H1 (cell line): Measurements from ENCODE around the gene DNAH1. TPM values are rescaled to one million over a fixed set of nuclear protein-coding genes. Genes with fewer than 3 reads are reported as not detected.

Experiments
- CTCF ChIA-PET: fragments of 300-600 bp; sonication (Branson Sonifier 250); formaldehyde crosslinking; loops from one replicate; lab custom pipeline; 2021; ENCODE audit not compliant: partially characterized antibody; lab: Charles Lee
- POLR2A ChIA-PET: fragments of 300-600 bp; sonication (Branson Sonifier 250); formaldehyde crosslinking; loops from one replicate; lab custom pipeline; 2021; ENCODE audit warnings: inconsistent platforms; ENCODE audit not compliant: partially characterized antibody; lab: Charles Lee
- DNase-seq, 2 experiments: peaks; one replicate each; pipeline versions ENCODE4 v3.0.0 to v3.0.0-alpha.2; 2010 to 2022; ENCODE audit warnings: low spot score in 2 of 2, low read depth in 1 of 2, mixed read lengths in 1 of 2
- FAIRE-seq: peaks from 2 replicates; lab custom pipeline; 2011; peaks lifted over from hg19 to GRCh38; lab: Jason Lieb, UNC
- H2AFZ ChIP-seq: 2 replicates; pipeline ENCODE4 v1.8.1; 2012; ENCODE audit warnings: low read length, inconsistent platforms
- H2AK5ac ChIP-seq: 2 replicates; pipeline ENCODE4 v1.6.1; 2013; ENCODE audit warnings: low read depth, low read length
- H2BK120ac ChIP-seq: replicated peaks from 2 replicates; pipeline ENCODE3; 2013; ENCODE audit warnings: low read depth, low read length, inconsistent platforms
- H2BK12ac ChIP-seq: 2 replicates; pipeline ENCODE4 v1.6.1; 2013; ENCODE audit warnings: low read depth, low read length
- H2BK15ac ChIP-seq: 2 replicates; pipeline ENCODE4 v1.6.1; 2013; ENCODE audit warnings: low read length
- H2BK20ac ChIP-seq: 2 replicates; pipeline ENCODE4 v1.6.1; 2013; ENCODE audit warnings: low read length
- H2BK5ac ChIP-seq: 2 replicates; pipeline ENCODE4 v1.6.1; 2013; ENCODE audit warnings: low read depth, low read length
- H3K14ac ChIP-seq: 2 replicates; pipeline ENCODE4 v1.6.1; 2013; ENCODE audit warnings: inconsistent platforms; ENCODE audit not compliant: insufficient read length
- H3K18ac ChIP-seq: 2 replicates; pipeline ENCODE4 v1.6.1; 2013; ENCODE audit warnings: low read length; ENCODE audit errors: extremely low read depth
- H3K23ac ChIP-seq: 2 replicates; pipeline ENCODE4 v1.6.1; 2013; ENCODE audit warnings: inconsistent platforms; ENCODE audit not compliant: insufficient read length
- H3K23me2 ChIP-seq: 2 replicates; pipeline ENCODE4 v1.6.1; 2013; ENCODE audit warnings: low read depth, low read length
- H3K27ac ChIP-seq: 2 replicates; pipeline ENCODE4 v1.6.1; 2011; ENCODE audit warnings: low read depth, low read length, inconsistent platforms
- H3K27me3 ChIP-seq, 4 experiments: replicated peaks in 1 of 4; 1 replicate in 1 of 4; 2 replicates in 3 of 4; pipeline versions ENCODE4 v1.6.1 to v1.8.1; 2011 to 2013; ENCODE audit warnings: low read length in 3 of 4, mild to moderate bottlenecking in 3 of 4, inconsistent platforms in 2 of 4, mixed read lengths in 2 of 4, moderate library complexity in 1 of 4; ENCODE audit not compliant: control insufficient read depth in 3 of 4, insufficient read depth in 3 of 4; ENCODE audit errors: extremely low read depth in 1 of 4
- H3K36me3 ChIP-seq, 4 experiments: 2 replicates each; pipeline versions ENCODE4 v1.6.1 to v1.8.1; 2011 to 2013; ENCODE audit warnings: mild to moderate bottlenecking in 4 of 4, low read length in 3 of 4, moderate library complexity in 2 of 4, control low read depth in 1 of 4, inconsistent platforms in 1 of 4; ENCODE audit not compliant: insufficient read depth in 4 of 4, control insufficient read depth in 2 of 4
- H3K4ac ChIP-seq: replicated peaks from 2 replicates; pipeline ENCODE3; 2013; ENCODE audit warnings: low read length, low read depth, mixed read lengths, inconsistent platforms; ENCODE audit not compliant: insufficient read length
- H3K4me1 ChIP-seq, 4 experiments: replicated peaks in 1 of 4; 1 replicate in 1 of 4; 2 replicates in 3 of 4; pipeline versions ENCODE4 v1.6.1 to v1.8.1; 2011 to 2013; ENCODE audit warnings: low read length in 3 of 4, inconsistent platforms in 2 of 4, mixed read lengths in 1 of 4; ENCODE audit not compliant: insufficient read depth in 4 of 4, control insufficient read depth in 3 of 4
- H3K4me2 ChIP-seq, 2 experiments: 2 replicates each; pipeline versions ENCODE4 v1.6.1 to v1.8.1; 2011 to 2013; ENCODE audit warnings: low read depth in 2 of 2, low read length in 2 of 2, control low read depth in 1 of 2, inconsistent platforms in 1 of 2, mild to moderate bottlenecking in 1 of 2; ENCODE audit not compliant: insufficient read depth in 1 of 2
- H3K4me3 ChIP-seq, 4 experiments: fragments of 200-600, 300-600 bp in 1 of 4; sonication (generic), shearing (Covaris generic), sonication (Bioruptor Twin) in 1 of 4; 2 replicates each; pipeline versions ENCODE4 v1.5.1 to v1.8.1; 2011 to 2016; ENCODE audit warnings: low read length in 4 of 4, low read depth in 3 of 4, control low read depth in 2 of 4, inconsistent platforms in 2 of 4, mild to moderate bottlenecking in 2 of 4, mixed read lengths in 1 of 4, moderate library complexity in 1 of 4; ENCODE audit not compliant: insufficient read depth in 2 of 4; ENCODE audit errors: extremely low read depth in 1 of 4
- H3K56ac ChIP-seq: replicated peaks from 2 replicates; pipeline ENCODE3; 2013; ENCODE audit warnings: low read depth, mild to moderate bottlenecking, mixed read lengths, low read length, inconsistent platforms; ENCODE audit not compliant: insufficient read length
- H3K79me1 ChIP-seq: 2 replicates; pipeline ENCODE4 v1.6.1; 2013; ENCODE audit warnings: low read depth, low read length, control low read depth
- H3K79me2 ChIP-seq, 2 experiments: 2 replicates each; pipeline versions ENCODE4 v1.6.1 to v1.8.1; 2012 to 2013; ENCODE audit warnings: low read length in 2 of 2, mild to moderate bottlenecking in 2 of 2, inconsistent platforms in 1 of 2; ENCODE audit not compliant: insufficient read depth in 2 of 2, control insufficient read depth in 1 of 2
- H3K9ac ChIP-seq, 4 experiments: replicated peaks in 1 of 4; 1 replicate in 1 of 4; 2 replicates in 3 of 4; pipeline versions ENCODE4 v1.6.1 to v1.8.1; 2011 to 2013; ENCODE audit warnings: low read depth in 3 of 4, low read length in 3 of 4, control low read depth in 2 of 4, mild to moderate bottlenecking in 2 of 4, moderate library complexity in 2 of 4, inconsistent platforms in 1 of 4; ENCODE audit errors: extremely low read depth in 1 of 4
- H3K9me3 ChIP-seq, 2 experiments: 2 replicates each; pipeline versions ENCODE4 v1.6.1 to v1.8.1; 2012 to 2013; ENCODE audit warnings: mild to moderate bottlenecking in 2 of 2, moderate library complexity in 2 of 2, control low read depth in 1 of 2, inconsistent platforms in 1 of 2, low read depth in 1 of 2, low read length in 1 of 2, mixed read lengths in 1 of 2; ENCODE audit not compliant: insufficient read depth in 2 of 2
- H4K20me1 ChIP-seq, 2 experiments: replicated peaks in 1 of 2; 2 replicates each; pipeline versions ENCODE3 to v1.8.1; 2011 to 2013; ENCODE audit warnings: inconsistent platforms in 2 of 2, low read length in 2 of 2, mild to moderate bottlenecking in 1 of 2; ENCODE audit not compliant: insufficient read depth in 2 of 2, control insufficient read depth in 1 of 2
- H4K5ac ChIP-seq: 2 replicates; pipeline ENCODE4 v1.6.1; 2013; ENCODE audit warnings: low read length, low read depth, mixed read lengths, inconsistent platforms; ENCODE audit not compliant: insufficient read length
- H4K8ac ChIP-seq: 2 replicates; pipeline ENCODE4 v1.8.0; 2013; ENCODE audit warnings: mild to moderate bottlenecking, moderate library complexity, low read length, inconsistent platforms; ENCODE audit not compliant: insufficient read depth; ENCODE audit errors: extremely low read depth
- H4K91ac ChIP-seq: replicated peaks from 2 replicates; pipeline ENCODE3; 2013; ENCODE audit warnings: low read length, mixed read lengths, inconsistent platforms; ENCODE audit not compliant: insufficient read length
- ASH2L ChIP-seq: fragments of 200-600, 300-600 bp; sonication (generic); IDR thresholded peaks from one replicate; pipeline ENCODE4 v1.7.1; 2017; ENCODE audit warnings: low read length
- CREB1 ChIP-seq: IDR thresholded peaks from 2 replicates; pipeline ENCODE4 v1.6.1; 2012; ENCODE audit warnings: inconsistent platforms
- NANOG ChIP-seq: IDR thresholded peaks from 2 replicates; pipeline ENCODE4 v1.6.1; 2011; ENCODE audit warnings: low read length, low read depth, mild to moderate bottlenecking, inconsistent platforms; ENCODE audit not compliant: insufficient read depth, poor library complexity, severe bottlenecking
- PHF8 ChIP-seq: fragments of 200-600 bp; sonication (generic); conservative IDR thresholded peaks from 2 replicates; pipeline ENCODE4 v1.7.1; 2012; ENCODE audit warnings: low read depth, mild to moderate bottlenecking, inconsistent platforms, low read length, moderate library complexity
- RBBP5 ChIP-seq: IDR thresholded peaks from 2 replicates; pipeline ENCODE4 v1.7.1; 2012; ENCODE audit warnings: low read depth, mild to moderate bottlenecking, inconsistent platforms, low read length, moderate library complexity, borderline replicate concordance
- TBP ChIP-seq: IDR thresholded peaks from 2 replicates; pipeline ENCODE4 v1.6.1; 2011; ENCODE audit warnings: low read depth, low read length, improper control_type of control experiment
- WGBS, 2 experiments: shearing (Covaris generic) in 1 of 2; methylation state at CpG; one replicate each; pipeline versions ENCODE4 v1.1.6 to v1.1.7; 2013 to 2015; ENCODE audit warnings: low lambda C conversion rate in 2 of 2, mixed read lengths in 2 of 2, inconsistent platforms in 1 of 2, low coverage in 1 of 2, missing lambda C conversion rate in 1 of 2; ENCODE audit not compliant: insufficient replicate concordance in 2 of 2, insufficient coverage in 1 of 2, insufficient read length in 1 of 2; ENCODE audit errors: extremely low coverage in 1 of 2, missing lambda C conversion rate in 1 of 2; 5-methylcytosine and 5-hydroxymethylcytosine counted together
- polyA plus RNA-seq, 7 experiments: library from polyadenylated mRNA; depleted of rRNA in 3 of 7; stranded (reverse) in 5 of 7; unstranded in 2 of 7; fragments of >200 nt in 5 of 7; fragments of 200-250 nt in 2 of 7; gene quantifications; 1 replicate in 5 of 7; 2 replicates in 1 of 7; 4 replicates in 1 of 7; pipeline versions ENCODE4 v1.2.1 to v1.2.3, GENCODE V29; 2011 to 2013; ENCODE audit warnings: missing spikeins in 2 of 7, mixed read lengths in 2 of 7
- total RNA-seq: library from RNA; stranded (reverse); fragmentation: NEBNext Ultra II Directional; extraction: Animal tissue kit (Norgen Biotek cat#: 25700); gene quantifications from 2 replicates; pipeline ENCODE4 v1.2.1, GENCODE V29; 2021

Gene DNAH1
- total and polyA plus RNA-seq, 2 of the 8 experiments (the other 6 are each of a cell fraction or from before 2014, with no cell fraction given), result 1.0 to 1.5 TPM

GRCh38 chr3:52387481-52387880 is 71.4 kb downstream of the DNAH1 start:
- Histone ChIP-seq H3K36me3 (no peaks in the 10 kb centered on the region), H3K23me2 (no peaks in the 10 kb centered on the region)
- no peak for FAIRE-seq

More at GRCh38 chr3:52387481-52387880, 71.4 kb downstream of the DNAH1 start:
- H3K56ac ChIP-seq, result no peak overlapping the region
- no peak overlapping the region for H3K4me2 ChIP-seq
- H3K18ac ChIP-seq, result no peak overlapping the region
- H2BK120ac ChIP-seq, result no peak overlapping the region
- H2AFZ ChIP-seq, result no peak overlapping the region
- H3K9me3 ChIP-seq, result no peaks in the 10 kb centered on the region
- H3K4ac ChIP-seq, result no peak overlapping the region
- WGBS, 2 experiments, result 66% methylated on average over 2 of the region's 2 CpGs; no CpG with 5 or more reads in 1 of the 2 experiments
- H4K8ac ChIP-seq, result no peak overlapping the region
- H4K5ac ChIP-seq, result no peak overlapping the region
- H3K79me1 ChIP-seq, result no peaks in the 10 kb centered on the region; the same call in 1 of the 2 replicates
- H3K27ac ChIP-seq, result no peak overlapping the region
- TF ChIP-seq NANOG (no peak), PHF8 (no peak), TBP (no peak), CREB1 (no peak), RBBP5 (no peak), ASH2L (no peak)
- TF ChIP-seq, all 59 proteins: peak for 0
- no peak overlapping the region for H3K23ac ChIP-seq
- H3K79me2 ChIP-seq, result no peaks in the 10 kb centered on the region
- ChIA-PET POLR2A (interaction anchor here (1.0 to 3.3 kb wide), 3 partner anchors 11 to 95 kb away, joined by 3 to 26 read pairs (median 3); no protein-coding TSS in a partner anchor), CTCF (interaction anchor here (0.6 to 13.7 kb wide), 25 partner anchors 8 to 383 kb away, joined by 3 to 271 read pairs (median 7); partner anchors contain the start of genes GLYCTK, SEMA3G, TLR9 and TNNC1)
- H2BK5ac ChIP-seq, result no peak overlapping the region
- no peak overlapping the region for H2AK5ac ChIP-seq
- H2BK12ac ChIP-seq, result no peak overlapping the region
- H3K27me3 ChIP-seq, result no peaks in the 10 kb centered on the region
- H2BK20ac ChIP-seq, result no peak overlapping the region
- H3K9ac ChIP-seq, result no peak overlapping the region
- no peak for DNase-seq
- H2BK15ac ChIP-seq, result no peak overlapping the region
- no peak overlapping the region for H4K91ac ChIP-seq
- H3K14ac ChIP-seq, result no peak overlapping the region
- no peak overlapping the region for H3K4me3 ChIP-seq
- peaks cover 0 to 3% (median under 1%) of the 10 kb centered on the region in 4 experiments; a peak in 3 of 7 replicates for H3K4me1 ChIP-seq
- peaks cover 0 to 5% of the 10 kb centered on the region in 2 experiments for H4K20me1 ChIP-seq
